Effector CD4-positive, alpha-beta T cell (primary cell): ENCODE measurements around the gene PDIA6.

Source experiments
- DNase-seq: peaks from one replicate; pipeline ENCODE4 v3.0.0-alpha.2; 2020

Gene PDIA6

DNA sequence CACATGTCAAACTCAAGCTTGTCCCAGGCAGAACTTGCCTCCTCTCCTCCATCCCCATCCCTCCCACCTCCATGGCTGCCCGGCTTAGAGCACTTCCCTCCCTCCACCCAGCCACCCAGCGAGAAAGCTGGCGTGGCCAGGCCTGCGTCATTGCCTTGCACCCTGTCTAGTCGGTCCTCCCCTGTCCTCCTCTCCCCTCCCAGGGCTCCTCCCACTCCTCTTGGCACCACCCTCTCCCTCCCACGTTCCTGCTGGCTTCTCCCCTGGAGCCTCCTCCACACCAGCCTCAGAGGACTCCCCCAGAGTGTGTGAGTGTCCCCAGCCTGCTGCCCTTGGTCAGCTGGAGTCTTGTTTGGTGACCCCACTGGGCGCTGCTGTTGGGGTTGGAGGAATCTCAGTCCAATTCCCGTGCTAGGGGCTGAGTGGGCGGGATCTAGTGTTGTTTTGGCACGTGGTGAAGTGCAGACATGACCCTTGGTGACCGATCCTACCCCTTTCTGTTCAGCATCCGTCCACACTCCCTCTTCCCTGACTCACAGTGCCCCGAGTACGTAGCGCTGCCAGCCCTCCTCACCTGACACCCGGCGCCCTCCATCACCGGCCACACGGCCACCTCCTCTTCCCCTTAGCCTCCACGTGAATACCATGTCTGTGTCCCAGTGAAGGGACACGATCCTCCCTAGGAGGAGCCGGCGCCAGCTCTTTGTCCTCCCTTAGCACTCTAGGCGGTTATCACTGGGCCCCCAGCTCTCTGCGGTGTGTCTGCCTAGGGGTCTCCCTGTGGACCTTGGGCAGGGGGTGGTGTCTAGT is 49.7 kb downstream of the PDIA6 start:
- DNase-seq, result no peak

DNA sequence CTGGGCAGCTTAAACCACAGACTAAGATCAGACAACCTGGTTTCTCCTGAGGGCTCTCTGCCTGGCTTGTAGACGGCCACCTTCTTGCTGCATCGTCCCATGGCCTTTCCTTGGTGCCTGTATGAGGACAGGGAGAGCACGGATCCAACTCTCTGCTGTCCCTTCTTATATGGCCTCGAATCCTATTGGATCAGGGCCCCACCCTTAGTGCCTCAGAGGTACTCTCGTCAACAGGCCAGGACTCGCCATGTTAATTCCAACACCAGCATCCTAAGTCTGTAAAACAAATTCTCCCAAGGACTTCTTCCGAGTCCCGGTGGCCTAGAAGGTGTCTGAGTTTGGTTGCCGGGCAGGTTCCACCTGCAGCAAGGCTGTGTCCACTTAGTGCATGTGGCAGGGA is 51.0 kb downstream of the PDIA6 start:
- DNase-seq, result no peak

DNA sequence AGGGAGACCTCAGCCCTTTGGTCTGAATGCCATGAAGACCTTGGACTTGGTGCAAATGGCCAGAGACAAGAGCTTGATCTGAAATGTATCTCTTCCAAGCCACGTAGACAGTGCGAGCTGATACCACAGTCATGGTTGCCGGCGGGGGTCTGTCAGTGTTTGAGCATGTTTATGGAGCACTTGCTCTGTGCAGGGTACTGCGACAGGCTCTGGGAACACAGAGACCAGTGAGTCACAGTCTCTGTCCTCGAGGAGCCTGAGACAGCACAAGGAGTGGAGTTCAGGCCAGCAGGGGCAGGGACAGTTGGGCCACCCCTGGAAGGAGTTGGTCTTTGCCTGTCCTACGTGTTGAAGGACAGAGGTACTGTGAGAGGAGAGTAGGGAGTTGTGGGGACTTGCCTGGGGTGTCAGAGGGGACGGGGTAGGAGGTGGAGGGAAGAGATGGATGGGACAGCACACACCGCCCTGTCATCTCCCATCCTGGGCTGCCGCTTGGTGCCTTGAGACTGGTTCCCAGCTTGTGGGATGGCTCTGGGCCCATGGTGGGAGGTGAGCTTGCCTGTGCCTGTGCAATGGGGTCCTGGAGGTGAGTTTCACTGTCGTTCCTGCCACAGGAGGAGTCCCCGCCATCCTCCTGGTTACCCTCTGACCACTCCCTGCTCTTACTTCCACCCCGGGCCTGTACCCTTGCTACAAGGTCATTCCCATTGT is 51.6 kb downstream of the PDIA6 start:
- no peak for DNase-seq

DNA sequence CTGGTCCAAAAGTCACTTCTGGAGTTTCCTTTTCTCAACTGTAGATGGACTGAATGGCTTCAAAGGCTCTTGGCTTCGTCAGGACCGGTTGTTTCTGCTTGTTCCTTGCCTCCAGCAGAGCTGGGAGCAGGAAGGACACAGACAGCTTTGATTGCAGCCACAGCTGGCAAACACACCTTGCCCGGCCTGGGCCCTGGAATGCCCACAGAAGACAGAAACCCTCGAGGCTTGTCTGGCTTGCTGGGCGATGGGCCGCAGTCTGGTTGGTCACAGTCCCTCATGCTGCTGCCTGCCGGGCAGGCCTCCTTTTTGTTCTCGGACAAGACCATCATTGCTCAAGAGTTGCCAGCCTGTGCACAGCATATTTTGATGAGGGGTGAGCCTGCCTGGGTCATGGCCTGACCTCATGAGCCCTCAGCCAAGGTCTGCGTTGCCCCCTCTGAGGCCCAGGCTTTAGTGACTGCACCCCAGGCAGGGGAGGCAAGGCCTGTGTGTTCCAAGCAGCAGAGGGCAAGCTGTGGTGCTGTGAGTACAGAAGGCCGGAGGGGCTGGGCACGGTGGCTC is 53.4 kb downstream of the PDIA6 start:
- no peak for DNase-seq

DNA sequence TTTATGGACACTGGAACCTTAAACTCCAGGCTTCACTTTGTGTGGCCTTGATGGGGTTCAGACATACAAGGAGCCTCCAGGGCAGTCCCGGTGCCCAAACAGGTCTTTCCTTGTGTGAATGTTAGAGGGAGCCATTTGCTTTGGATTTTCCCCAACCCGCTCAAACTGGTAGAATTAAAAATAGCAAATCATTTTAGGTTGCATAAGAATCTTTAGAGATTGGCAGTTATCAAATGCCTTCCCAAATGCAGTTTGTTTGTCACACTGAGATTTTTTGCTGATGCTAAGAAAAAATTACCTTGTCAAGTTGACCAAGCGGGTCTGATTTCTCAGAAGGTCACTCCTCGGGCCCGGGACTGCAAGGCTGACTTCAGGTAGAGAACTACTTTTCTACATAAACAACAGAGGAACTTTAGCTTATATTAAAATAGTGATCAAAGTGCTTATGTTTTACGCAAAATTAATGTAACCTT is 54.7 kb downstream of the PDIA6 start:
- no peak for DNase-seq

DNA sequence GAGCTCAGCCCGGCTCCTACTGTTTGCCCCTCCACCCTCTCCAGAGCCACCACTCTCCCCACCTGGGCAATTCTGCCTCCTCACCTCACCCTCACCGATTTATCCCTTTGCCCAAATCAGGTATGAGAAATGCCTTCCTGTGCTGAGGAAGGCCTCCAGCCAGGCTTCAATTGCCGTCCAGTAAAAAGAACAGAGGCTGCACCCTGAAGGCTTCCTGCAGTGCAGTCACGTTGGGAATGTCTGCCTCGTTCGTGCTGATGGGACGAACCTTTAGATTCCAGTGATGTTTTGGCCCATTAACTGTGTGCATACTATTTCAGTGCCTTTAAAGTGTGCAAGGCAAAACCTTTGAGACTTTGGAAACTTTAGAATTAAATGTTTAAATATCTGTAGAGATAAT is 57.0 kb downstream of the PDIA6 start:
- no peak for DNase-seq

DNA sequence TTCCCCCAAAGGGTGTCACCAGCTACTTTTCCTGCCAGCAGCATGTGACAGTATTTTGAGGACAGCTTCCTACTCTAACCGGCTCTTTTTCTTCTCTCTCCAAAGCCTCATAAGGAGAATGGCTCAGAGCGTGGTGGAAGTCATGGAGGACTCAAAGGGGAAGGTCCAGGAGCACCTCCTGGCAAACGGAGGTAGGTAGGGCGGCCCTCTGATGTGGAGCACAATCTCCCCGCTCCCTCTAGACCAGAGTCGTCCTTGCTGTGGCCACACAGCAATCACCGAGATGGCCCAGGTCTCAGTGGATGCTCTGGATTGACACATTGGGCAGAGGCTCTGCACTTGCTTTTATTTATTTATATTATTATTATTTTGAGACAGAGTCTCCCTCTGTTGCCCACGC is 58.7 kb downstream of the PDIA6 start:
- DNase-seq, result no peak

DNA sequence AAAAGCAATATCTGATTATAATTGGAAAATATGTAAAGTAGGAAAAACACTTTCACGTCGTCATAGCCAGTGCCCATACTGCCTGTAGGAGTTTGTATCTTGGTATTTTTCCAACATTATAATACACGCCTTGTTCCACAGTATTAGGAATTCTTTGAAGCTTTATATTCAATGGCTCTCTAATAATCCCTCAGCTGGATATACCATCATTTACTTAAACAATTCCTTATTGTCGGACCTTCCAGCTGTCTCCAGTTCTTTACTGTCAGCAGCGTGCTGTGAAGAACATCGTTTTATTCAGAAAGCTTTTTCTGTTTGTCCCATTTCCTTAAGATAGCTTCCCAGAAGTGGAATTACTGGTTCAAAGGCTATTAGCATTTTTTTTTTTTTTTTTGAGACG is 59.4 kb downstream of the PDIA6 start:
- DNase-seq, result no peak

DNA sequence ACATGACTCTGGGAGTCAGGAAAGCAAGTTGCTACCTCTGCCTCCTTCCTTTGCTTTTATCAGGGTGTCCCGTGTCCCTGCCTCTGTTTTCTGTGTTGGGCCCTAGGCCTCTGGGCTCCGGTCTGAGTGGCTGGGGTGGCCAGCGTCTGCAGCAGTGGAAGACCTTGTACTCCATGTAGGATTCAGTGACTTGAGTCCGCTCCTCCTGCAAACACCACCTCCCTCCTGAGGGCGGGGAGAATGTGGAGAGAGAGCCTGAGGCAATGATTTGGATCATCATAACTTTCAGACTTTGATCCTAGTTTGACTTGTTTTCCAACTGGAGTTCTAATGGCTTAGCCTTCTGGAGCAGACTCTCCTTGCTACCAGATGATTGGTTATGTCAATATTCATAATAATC is 60.3 kb downstream of the PDIA6 start:
- DNase-seq, result no peak

DNA sequence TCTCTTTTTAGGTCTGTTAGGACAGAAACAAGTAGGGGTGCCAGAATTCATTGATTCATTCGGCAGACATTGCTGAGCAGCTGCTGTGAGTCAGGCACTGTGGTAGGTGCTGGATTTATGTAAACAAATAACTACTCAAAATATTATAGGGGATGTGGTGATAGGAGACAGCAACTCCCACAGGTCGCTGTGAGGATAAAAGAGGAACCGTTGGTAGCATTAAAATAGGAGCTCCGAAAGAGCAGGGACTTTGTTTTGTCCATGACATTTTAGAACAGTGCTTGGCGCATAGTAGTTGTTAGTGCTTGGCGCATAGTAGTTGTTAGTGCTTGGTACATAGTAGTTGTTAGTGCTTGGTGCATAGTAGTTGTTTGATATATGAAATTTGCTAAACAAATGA is 62.0 kb downstream of the PDIA6 start:
- no peak for DNase-seq

DNA sequence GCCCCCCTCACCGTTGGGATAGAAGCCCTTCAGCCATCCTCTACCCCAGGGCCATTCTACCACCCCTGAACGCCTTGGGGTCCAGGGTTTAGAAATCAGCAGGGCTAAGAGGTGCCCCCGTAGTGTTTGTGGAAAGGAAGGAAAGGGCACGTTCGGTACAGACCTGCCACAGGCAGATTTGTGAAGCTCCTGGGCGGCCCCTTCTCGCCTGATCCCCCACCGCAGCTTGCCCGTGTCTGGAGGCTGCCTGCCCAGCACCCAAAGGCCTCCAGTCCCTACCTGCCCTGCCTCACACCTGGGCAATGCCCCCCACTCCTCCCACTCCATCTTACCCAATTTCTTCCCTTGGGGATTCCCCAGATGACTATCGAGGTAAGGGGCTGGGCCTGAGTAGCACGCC is 69.9 kb downstream of the PDIA6 start:
- no peak for DNase-seq

DNA sequence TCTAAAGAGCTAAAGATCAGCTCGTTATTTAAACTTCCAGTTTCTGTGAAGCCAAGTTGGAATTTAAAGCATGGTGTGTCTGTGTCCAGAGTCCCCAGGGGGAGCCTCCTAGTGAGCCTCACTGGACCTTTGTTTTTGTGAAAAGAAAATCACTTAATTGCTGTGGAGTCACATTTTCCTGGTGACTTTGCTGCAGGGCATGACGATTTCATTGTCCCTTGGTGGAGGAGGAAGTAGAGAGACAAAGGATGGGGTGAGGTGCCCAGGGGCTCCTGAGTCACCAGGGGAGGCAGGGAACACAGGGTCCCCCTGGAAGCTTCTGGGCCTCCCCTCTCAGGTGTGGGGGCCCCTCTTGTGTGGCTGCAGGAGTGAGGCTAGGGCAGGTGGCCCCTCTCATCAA is 71.4 kb downstream of the PDIA6 start:
- no peak for DNase-seq

DNA sequence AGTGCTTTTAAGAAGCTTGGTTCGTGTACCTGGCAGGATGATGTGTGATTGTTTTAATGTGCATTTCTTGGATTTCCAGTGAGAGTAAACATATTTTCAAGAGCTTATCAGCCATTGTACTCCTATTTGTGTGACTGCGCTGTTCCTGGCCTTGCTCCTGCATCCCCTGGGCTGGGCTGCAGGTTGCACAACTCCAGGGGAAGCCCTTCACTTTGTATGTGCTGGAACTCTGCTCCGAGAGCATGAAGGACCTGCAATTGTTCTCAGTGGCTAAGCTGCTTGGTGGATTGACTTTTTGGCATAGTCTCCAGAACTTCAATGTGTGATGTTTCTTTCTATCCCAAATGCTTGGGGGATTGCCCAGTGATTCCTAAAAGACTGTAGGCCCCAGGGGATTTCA is 72.4 kb downstream of the PDIA6 start:
- no peak for DNase-seq

DNA sequence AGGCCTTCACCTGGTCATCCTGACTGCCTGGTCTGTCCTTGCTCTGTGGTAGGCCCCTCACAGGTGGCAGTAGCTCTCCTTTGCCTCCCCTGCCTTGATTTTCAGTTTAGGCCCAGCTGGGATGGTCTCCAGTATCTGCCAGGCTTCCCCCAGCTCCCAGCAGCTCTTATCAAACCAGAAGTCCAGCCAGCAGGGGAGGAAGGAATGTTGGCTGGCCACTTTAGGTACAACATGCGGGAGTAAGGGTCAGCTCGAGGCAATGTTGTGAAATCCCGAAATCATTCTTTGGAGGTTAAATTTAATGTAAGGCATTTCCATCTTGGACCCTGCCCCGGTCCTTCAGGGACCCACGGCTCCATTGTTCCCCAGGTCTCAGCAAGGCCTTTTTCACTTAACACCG is 74.4 kb downstream of the PDIA6 start:
- no peak for DNase-seq

DNA sequence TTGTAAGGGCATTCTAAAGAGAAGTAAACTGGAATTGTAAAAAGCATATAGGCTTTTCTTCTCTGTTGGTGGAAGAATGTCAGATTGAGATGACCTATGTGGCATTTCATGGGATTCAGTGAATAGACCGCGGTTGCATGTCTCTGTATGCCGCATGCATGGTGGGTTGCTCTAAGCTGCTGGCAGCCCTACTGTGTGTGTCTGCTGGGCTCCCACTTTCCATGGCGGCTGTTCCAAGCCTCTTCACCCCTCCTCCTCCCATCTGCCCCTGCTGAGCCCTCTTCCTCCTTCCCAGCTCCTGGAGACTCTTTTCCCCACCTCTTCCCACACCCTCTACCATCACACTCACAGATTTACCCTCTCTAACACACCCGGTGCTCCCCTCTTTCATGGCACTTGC is 78.6 kb downstream of the PDIA6 start:
- DNase-seq, result no peak

DNA sequence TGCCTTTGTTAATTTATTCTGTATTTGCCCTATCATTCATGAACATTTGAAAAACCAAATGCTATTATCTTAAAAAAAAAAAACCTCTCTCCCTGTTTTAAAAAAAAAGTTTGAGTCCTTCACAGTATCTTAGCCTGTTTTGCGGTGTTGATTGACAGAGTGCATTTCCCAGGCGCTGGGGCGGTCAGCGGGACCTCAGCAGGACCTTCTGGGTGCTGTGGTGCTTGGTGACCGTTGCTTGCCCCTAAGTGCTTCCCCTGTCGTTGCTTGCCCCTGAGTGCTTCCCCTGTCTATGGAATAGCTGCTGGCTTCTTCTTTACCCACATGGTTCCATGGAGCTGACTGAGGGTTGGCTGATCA is 79.0 kb downstream of the PDIA6 start:
- no peak for DNase-seq
